GM19099 (cell line): Measurements from ENCODE around the gene GRXCR2.

Source experiments
- POLR2A ChIP-seq: IDR thresholded peaks from 3 replicates; pipeline ENCODE4 v1.6.1; 2011; ENCODE audit warnings: low read depth; ENCODE audit not compliant: insufficient read length; ENCODE audit errors: extremely low read depth

GRXCR2 gene

GRCh38 chr5:145854651-145855258 is 18.1 kb downstream of the GRXCR2 start:
- no peak for TF ChIP-seq POLR2A

GRCh38 chr5:145853781-145854376 is 18.9 kb downstream of the GRXCR2 start:
- no peak for TF ChIP-seq POLR2A

- no peak for TF ChIP-seq POLR2A
Observed at GRCh38 chr5:145852990-145853389, 19.8 kb downstream of the GRXCR2 start.

GRCh38 chr5:145848854-145849253 is 24.0 kb downstream of the GRXCR2 start:
- no peak for TF ChIP-seq POLR2A

GRCh38 chr5:145847499-145848497 is 25.0 kb downstream of the GRXCR2 start:
- TF ChIP-seq POLR2A, result no peak

GRCh38 chr5:145846081-145846480 is 26.7 kb downstream of the GRXCR2 start:
- TF ChIP-seq POLR2A, result no peak

GRCh38 chr5:145841299-145841698 is 31.5 kb downstream of the GRXCR2 start:
- TF ChIP-seq POLR2A, result no peak

- TF ChIP-seq POLR2A, result no peak
Observed at GRCh38 chr5:145840458-145841132, 32.2 kb downstream of the GRXCR2 start.

GRCh38 chr5:145838276-145838675 is 34.5 kb downstream of the GRXCR2 start:
- TF ChIP-seq POLR2A, result no peak

- TF ChIP-seq POLR2A, result no peak
Observed at GRCh38 chr5:145835848-145836239, 37.0 kb downstream of the GRXCR2 start.

GRCh38 chr5:145834917-145835847 is 37.6 kb downstream of the GRXCR2 start, which contains the start of gene PRELID2:
Gene PRELID2 (minus strand): TSS chr5:145835342. CDS start chr5:145835251, 91 bp downstream.
- TF ChIP-seq POLR2A, result no peak

- no peak for TF ChIP-seq POLR2A
Observed at GRCh38 chr5:145834554-145834916, 38.3 kb downstream of the GRXCR2 start.

GRCh38 chr5:145833631-145834200 is 39.1 kb downstream of the GRXCR2 start:
- TF ChIP-seq POLR2A, result no peak

GRCh38 chr5:145830594-145830993 is 42.2 kb downstream of the GRXCR2 start:
- TF ChIP-seq POLR2A, result no peak
